Karpas-422 (cell line): Measurements from ENCODE around the gene FHIT. TPM values are rescaled to one million over a fixed set of nuclear protein-coding genes. Genes with fewer than 3 reads are reported as not detected.

ENCODE experiments used
- DNase-seq: peaks from one replicate; pipeline ENCODE4 v3.0.0-alpha.2; 2015
- H2AFZ ChIP-seq: fragments of 200-600 bp; sonication (generic); 2 replicates; pipeline ENCODE4 v1.6.1; 2014; ENCODE audit warnings: antibody characterized with exemption, low read length, mixed read lengths
- H3K27ac ChIP-seq: fragments of 200-600 bp; sonication (generic); 2 replicates; pipeline ENCODE4 v1.5.1; 2014; ENCODE audit warnings: mild to moderate bottlenecking, low read length, moderate library complexity
- H3K27me3 ChIP-seq: fragments of 200-600 bp; sonication (generic); 2 replicates; pipeline ENCODE4 v1.6.1; 2014; ENCODE audit warnings: low read length, mixed read lengths
- H3K36me3 ChIP-seq: fragments of 200-600 bp; sonication (generic); 2 replicates; pipeline ENCODE4 v1.6.1; 2014; ENCODE audit warnings: low read length, mixed read lengths; ENCODE audit not compliant: insufficient read depth
- H3K4me1 ChIP-seq: fragments of 200-600 bp; sonication (generic); 2 replicates; pipeline ENCODE4 v1.6.1; 2014; ENCODE audit warnings: mild to moderate bottlenecking, low read length, mixed read lengths
- H3K4me2 ChIP-seq: fragments of 200-600 bp; sonication (generic); 2 replicates; pipeline ENCODE4 v1.6.1; 2014; ENCODE audit warnings: low read length, low read depth, mild to moderate bottlenecking; ENCODE audit not compliant: poor library complexity, severe bottlenecking
- H3K4me3 ChIP-seq: fragments of 200-600 bp; sonication (generic); 2 replicates; pipeline ENCODE4 v1.5.1; 2014; ENCODE audit warnings: mild to moderate bottlenecking, antibody characterized with exemption, low read length, mixed read lengths
- H3K79me2 ChIP-seq: fragments of 200-600 bp; sonication (generic); 2 replicates; pipeline ENCODE4 v1.6.1; 2014; ENCODE audit warnings: mild to moderate bottlenecking, low read length, mixed read lengths
- H3K9ac ChIP-seq: fragments of 200-600 bp; sonication (generic); 2 replicates; pipeline ENCODE4 v1.6.0; 2014; ENCODE audit warnings: low read length
- H3K9me2 ChIP-seq: fragments of 200-600 bp; sonication (generic), shearing (Covaris generic); replicated peaks from 2 replicates; pipeline ENCODE4 v1.6.0; 2014; ENCODE audit warnings: mild to moderate bottlenecking, low read length, moderate library complexity; ENCODE audit not compliant: insufficient read depth
- H3K9me3 ChIP-seq: fragments of 300-700, 200-600 bp; sonication (generic); 2 replicates; pipeline ENCODE4 v1.6.1; 2014; ENCODE audit warnings: low read length, mixed read lengths
- H4K20me1 ChIP-seq: fragments of 200-600 bp; sonication (generic); 2 replicates; pipeline ENCODE4 v1.6.1; 2014; ENCODE audit warnings: mild to moderate bottlenecking, antibody characterized with exemption, low read length, low read depth; ENCODE audit not compliant: insufficient read depth
- total RNA-seq: library from RNA; depleted of rRNA; stranded (reverse); fragments of >200 nt; shearing (Covaris generic); gene quantifications from 2 replicates; pipeline ENCODE4 v1.2.3, GENCODE V29; 2014; ENCODE audit warnings: low replicate concordance

The FHIT gene
- total RNA-seq, 1 experiment from 2014 or later = not detected

DNA sequence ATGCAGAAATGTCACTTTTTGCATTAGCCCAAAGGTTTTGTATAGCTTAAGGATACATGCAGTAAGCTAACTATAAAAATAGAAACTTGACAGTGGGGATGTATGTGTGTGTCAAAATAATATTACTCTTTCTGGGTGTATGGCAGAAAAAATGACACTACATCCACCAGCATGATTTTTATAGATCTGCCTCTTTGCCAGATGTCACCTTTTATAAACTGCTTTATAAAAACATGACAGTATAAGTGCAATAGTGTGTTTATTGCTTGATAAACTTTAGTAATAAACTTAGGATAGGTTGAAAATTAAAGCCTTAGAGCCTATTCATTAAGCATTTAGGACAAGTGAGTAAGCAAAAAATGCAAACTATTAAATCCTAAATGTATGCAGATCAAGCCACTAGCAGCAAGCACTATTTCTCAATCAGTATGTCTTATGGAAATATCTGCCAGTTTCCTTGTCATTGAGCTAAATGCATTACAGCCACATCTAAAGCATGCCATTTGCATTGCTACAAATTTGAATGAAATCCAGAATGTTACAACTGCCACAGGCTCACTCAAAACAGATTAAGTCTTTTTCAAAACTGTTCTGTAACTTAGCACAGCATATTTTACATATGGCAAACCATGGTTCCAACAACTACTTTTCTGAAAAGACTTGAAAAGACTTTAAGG, 935.0 kb downstream of the FHIT start:
- Histone ChIP-seq H3K4me3 (no peak overlapping the region), H3K4me2 (no peak overlapping the region), H3K27me3 (no peaks in the 10 kb centered on the region), H3K9me3 (peaks cover 8% of the 10 kb centered on the region), H3K79me2 (no peaks in the 10 kb centered on the region), H3K27ac (no peak overlapping the region), H3K9ac (no peak overlapping the region), H3K9me2 (no peaks in the 10 kb centered on the region), H2AFZ (no peak overlapping the region), H4K20me1 (no peaks in the 10 kb centered on the region), H3K4me1 (no peaks in the 10 kb centered on the region), H3K36me3 (no peaks in the 10 kb centered on the region)
- DNase-seq = no peak

DNA sequence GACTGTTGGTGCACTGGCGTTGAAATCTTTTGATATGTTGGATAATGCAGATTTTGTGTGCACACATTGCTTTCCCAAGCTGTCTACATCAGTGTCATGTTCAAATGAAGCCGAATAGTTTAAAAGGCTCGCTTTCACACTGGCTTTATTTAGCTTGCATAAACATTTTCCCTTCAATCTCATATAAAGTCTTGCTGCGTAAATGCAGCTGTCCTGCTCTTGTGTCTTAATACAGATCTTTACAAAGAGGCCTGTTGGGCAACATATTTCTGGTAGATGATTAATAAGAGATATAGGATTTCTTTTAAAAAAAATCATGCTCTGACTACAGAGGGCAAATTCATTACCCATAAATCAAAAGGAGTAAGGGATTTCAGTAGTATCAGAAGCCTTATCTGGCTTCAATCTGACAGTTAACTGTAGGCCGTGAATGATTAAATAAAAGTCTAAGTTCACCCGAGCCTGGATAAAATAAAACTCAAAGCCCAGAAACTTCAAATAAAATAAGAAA, 937.2 kb downstream of the FHIT start:
- Histone ChIP-seq H3K9me3 (peaks cover 4% of the 10 kb centered on the region), H3K79me2 (no peaks in the 10 kb centered on the region), H3K27me3 (no peaks in the 10 kb centered on the region), H4K20me1 (no peaks in the 10 kb centered on the region), H3K27ac (no peak overlapping the region), H3K4me1 (no peaks in the 10 kb centered on the region), H3K9me2 (no peaks in the 10 kb centered on the region), H3K36me3 (no peaks in the 10 kb centered on the region), H2AFZ (no peak overlapping the region), H3K4me3 (no peak overlapping the region), H3K4me2 (no peak overlapping the region), H3K9ac (no peak overlapping the region)
- no peak for DNase-seq

DNA sequence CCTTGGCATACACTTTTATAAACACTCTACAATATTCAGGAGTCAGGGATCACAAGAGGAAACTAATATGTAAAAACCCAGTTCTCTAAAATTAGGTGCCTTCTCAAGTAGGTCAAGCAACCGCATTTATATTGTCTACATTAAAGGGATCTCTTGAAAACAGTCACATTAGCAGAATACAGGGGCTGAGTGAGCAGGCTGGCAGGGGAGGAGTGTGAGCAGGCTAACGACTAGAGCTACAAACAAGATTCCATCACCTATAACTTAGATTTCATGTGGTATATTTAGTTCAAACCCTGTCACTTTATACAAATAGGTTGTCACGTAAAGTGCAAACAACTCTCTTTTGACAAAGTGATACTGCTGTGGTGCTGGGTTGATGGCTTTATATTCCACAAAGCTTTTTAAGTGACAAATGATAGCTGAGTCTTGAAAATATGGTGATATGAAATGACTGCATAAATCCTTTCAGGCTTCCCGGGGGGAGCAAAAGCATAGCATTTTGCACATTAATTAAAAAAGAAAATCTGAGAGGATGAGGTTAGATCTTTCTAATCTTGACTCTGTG, 937.9 kb downstream of the FHIT start:
- no peaks in the 10 kb centered on the region for H3K79me2 ChIP-seq
- no peak overlapping the region for H3K27ac ChIP-seq
- H3K9me2 ChIP-seq = no peaks in the 10 kb centered on the region
- H3K4me3 ChIP-seq = no peak overlapping the region
- H3K4me2 ChIP-seq = no peak overlapping the region
- H3K9me3 ChIP-seq = peaks cover 8% of the 10 kb centered on the region
- no peaks in the 10 kb centered on the region for H3K36me3 ChIP-seq
- no peaks in the 10 kb centered on the region for H4K20me1 ChIP-seq
- no peaks in the 10 kb centered on the region for H3K27me3 ChIP-seq
- H3K4me1 ChIP-seq = no peaks in the 10 kb centered on the region
- no peak overlapping the region for H2AFZ ChIP-seq
- DNase-seq = no peak
- no peak overlapping the region for H3K9ac ChIP-seq

DNA sequence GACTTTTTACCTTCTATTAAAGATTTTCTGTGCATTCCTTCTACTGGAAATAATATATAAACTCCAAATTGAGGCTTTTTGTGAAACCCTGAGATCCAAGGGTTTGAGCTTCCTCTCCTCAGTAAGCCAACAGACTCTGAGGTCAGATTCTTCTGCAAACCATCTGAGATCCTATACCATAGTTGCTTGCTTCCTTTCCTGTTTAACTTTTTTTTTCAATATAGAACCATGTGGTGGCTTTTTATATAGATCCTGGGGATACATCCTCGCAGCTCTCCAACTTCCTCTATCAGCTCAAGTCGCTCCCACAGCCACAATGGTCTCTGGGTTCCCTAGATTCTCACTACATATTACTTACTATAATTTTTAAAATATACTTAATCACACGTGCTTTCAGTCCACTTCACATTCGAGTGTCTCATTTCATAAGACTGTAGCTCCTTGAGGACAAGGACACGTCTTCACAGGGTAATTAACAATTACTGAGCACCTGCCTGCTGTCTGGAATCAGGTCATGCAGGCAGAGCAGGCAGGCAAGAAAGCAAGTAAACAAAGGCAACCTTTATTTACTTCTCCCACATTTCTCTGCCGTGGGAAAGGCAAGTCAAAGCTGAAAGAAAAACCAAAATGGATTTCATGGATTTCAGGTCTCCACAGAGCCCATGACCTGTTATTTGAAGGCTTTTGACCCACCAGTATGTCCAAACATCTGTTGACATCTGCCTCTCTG, 941.5 kb downstream of the FHIT start:
- H3K27ac ChIP-seq = no peak overlapping the region
- H3K27me3 ChIP-seq = no peaks in the 10 kb centered on the region
- H3K9me2 ChIP-seq = no peaks in the 10 kb centered on the region
- no peak overlapping the region for H3K9ac ChIP-seq
- H3K79me2 ChIP-seq = no peaks in the 10 kb centered on the region
- no peak overlapping the region for H2AFZ ChIP-seq
- no peaks in the 10 kb centered on the region for H3K36me3 ChIP-seq
- peaks cover 8% of the 10 kb centered on the region for H3K9me3 ChIP-seq
- DNase-seq = no peak
- H4K20me1 ChIP-seq = no peaks in the 10 kb centered on the region
- H3K4me1 ChIP-seq = no peaks in the 10 kb centered on the region
- no peak overlapping the region for H3K4me3 ChIP-seq
- no peak overlapping the region for H3K4me2 ChIP-seq

DNA sequence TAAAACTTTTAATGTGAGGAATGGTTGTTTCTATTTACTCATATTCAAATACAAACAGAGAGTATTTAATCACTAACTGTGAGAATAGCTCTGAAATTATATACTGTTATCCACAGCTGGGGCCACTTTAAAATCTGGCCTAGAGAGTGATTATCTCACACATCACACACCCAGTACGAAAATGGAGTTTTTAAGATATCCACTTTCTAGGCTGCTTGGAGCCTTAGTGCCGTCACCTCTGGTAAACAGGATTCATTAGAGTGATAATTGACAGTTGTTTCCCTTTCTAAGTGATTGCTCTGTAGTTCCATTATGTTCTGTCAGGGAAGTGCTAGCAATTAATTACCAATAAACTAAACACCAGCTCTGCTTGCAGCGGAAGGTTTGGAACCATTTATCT, 942.4 kb downstream of the FHIT start:
- Histone ChIP-seq H3K27ac (no peak overlapping the region), H3K9me2 (no peaks in the 10 kb centered on the region)

DNA sequence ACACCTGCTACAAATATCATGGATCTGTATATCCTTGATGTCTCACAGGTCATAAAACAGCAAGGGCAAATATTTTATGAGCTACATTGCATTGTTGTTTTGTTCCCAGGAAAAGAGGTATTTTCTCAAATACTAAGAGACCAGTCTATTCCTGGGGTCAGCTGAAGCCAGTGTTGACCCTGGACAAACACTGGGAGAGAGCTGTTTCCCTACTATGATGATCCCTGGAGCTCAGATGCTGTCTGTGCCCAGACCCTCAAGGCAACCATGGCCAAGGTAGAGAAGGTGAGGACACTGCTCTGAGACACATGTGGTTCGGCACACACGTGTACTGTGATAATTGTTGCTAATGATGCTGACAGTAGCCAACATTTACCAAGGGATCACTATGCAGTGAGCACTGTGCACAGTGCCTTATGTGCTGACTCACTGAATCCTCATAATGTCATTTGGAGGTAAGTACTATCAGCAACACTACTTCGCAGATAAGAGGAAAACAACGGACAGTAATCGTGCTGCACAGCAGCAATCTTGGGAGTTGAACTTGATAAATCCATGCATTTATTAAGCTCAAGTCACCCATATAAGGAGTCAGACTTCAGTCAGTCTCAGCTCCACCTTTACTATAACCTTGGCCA, 943.6 kb downstream of the FHIT start:
- DNase-seq = no peak
- no peak overlapping the region for H3K9ac ChIP-seq
- no peaks in the 10 kb centered on the region for H3K9me2 ChIP-seq
- H3K27ac ChIP-seq = no peak overlapping the region
- no peaks in the 10 kb centered on the region for H3K27me3 ChIP-seq
- no peaks in the 10 kb centered on the region for H3K79me2 ChIP-seq
- H3K4me1 ChIP-seq = no peaks in the 10 kb centered on the region
- no peak overlapping the region for H3K4me2 ChIP-seq
- no peaks in the 10 kb centered on the region for H3K36me3 ChIP-seq
- H2AFZ ChIP-seq = no peak overlapping the region
- H3K4me3 ChIP-seq = no peak overlapping the region
- peaks cover 8% of the 10 kb centered on the region for H3K9me3 ChIP-seq
- no peaks in the 10 kb centered on the region for H4K20me1 ChIP-seq

More for the DNA sequence above, 942.4 kb downstream of the FHIT start:
- H3K9ac ChIP-seq = no peak overlapping the region
- H3K79me2 ChIP-seq = no peaks in the 10 kb centered on the region
- no peaks in the 10 kb centered on the region for H3K4me1 ChIP-seq
- H2AFZ ChIP-seq = no peak overlapping the region
- H3K36me3 ChIP-seq = no peaks in the 10 kb centered on the region
- H3K4me2 ChIP-seq = no peak overlapping the region
- H3K27me3 ChIP-seq = no peaks in the 10 kb centered on the region
- no peaks in the 10 kb centered on the region for H4K20me1 ChIP-seq
- DNase-seq = no peak
- H3K4me3 ChIP-seq = no peak overlapping the region
- H3K9me3 ChIP-seq = peaks cover 8% of the 10 kb centered on the region

DNA sequence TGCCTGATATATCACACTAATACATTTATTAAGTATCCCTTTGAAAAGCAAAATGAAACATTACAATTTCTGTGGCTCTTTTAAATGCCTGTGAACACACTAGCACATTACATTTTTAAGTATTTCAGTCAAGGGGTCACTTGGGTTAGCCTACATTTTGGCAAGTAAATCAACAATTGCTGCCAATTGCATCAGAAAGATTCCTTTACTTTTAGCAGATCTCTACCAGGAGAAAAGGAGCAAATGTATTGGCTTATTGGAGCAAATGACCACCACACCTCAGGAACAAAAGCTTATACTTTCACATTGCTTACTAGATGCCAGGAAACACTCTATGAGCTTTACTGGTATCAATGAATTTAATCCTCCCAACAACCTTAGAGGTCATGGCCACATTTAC, 947.1 kb downstream of the FHIT start:
- Histone ChIP-seq H3K4me3 (no peak overlapping the region), H3K27me3 (no peaks in the 10 kb centered on the region), H3K9me2 (no peaks in the 10 kb centered on the region), H3K4me1 (no peaks in the 10 kb centered on the region), H3K9ac (no peak overlapping the region), H3K36me3 (no peaks in the 10 kb centered on the region), H2AFZ (no peak overlapping the region), H3K9me3 (peaks cover 8% of the 10 kb centered on the region), H4K20me1 (no peaks in the 10 kb centered on the region), H3K27ac (no peak overlapping the region), H3K4me2 (no peak overlapping the region), H3K79me2 (no peaks in the 10 kb centered on the region)
- DNase-seq = no peak

DNA sequence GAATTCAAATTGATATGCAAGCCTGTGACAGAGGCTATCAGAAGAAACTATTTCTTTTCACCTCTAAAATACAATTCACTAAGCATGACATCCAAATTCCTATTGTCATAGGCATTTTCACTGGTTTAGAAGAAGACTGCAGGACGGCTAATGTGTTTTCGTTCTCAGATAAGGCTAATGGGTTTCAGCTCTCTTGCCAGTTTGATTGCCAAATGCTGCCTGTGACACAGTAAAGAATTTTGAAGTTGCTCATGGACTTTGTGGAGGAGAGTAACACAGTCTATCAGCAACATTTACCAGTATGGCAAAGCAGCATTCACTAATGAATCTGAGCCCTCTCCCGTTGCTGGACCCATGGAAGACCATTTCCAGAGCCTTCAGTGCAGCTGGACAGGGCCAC, 948.1 kb downstream of the FHIT start:
- Histone ChIP-seq H3K4me1 (no peaks in the 10 kb centered on the region), H3K4me2 (no peak overlapping the region), H3K79me2 (no peaks in the 10 kb centered on the region), H3K27me3 (no peaks in the 10 kb centered on the region), H3K36me3 (no peaks in the 10 kb centered on the region), H3K4me3 (no peak overlapping the region), H3K9me3 (peaks cover 9% of the 10 kb centered on the region), H3K9me2 (no peaks in the 10 kb centered on the region), H3K27ac (no peak overlapping the region), H4K20me1 (no peaks in the 10 kb centered on the region), H3K9ac (no peak overlapping the region), H2AFZ (no peak overlapping the region)
- no peak for DNase-seq
